IMR-90 (cell line): ENCODE measurements around the gene TTC28. TPM values are rescaled to one million over a fixed set of nuclear protein-coding genes. Genes with fewer than 3 reads are reported as not detected.

Experiments used
- ATAC-seq: fragments of 200-7000 bp; cut with Tn5 transposase; 2 replicates; pipeline ENCODE4 v1.9.1; 2020; ENCODE audit warnings: low read depth, mild to moderate bottlenecking, moderate library complexity
- BruUV-seq: library from RNA; stranded (reverse); fragments of 400-500 nt; replicated peaks from 2 replicates; lab custom pipeline; 2021; lab: Mats Ljungman, UMichigan
- CTCF ChIA-PET: fragments of 300-600 bp; formaldehyde crosslinking; extraction: SDS; loops from one replicate; lab custom pipeline; 2021; ENCODE audit warnings: antibody characterized with exemption; lab: Yijun Ruan, JAX
- POLR2A ChIA-PET: fragments of 300-600 bp; sonication (Branson Sonifier 250); formaldehyde crosslinking; loops from one replicate; lab custom pipeline; 2022; ENCODE audit warnings: antibody characterized with exemption; ENCODE audit not compliant: unreplicated experiment; lab: Charles Lee
- DNase-seq: peaks from one replicate; pipeline ENCODE4 v3.0.0; 2013
- H2AFZ ChIP-seq: replicated peaks from 2 replicates; pipeline ENCODE3; 2013; ENCODE audit warnings: low read length, mild to moderate bottlenecking; ENCODE audit not compliant: poor library complexity
- H2AK5ac ChIP-seq: 2 replicates; pipeline ENCODE4 v1.6.1; 2013; ENCODE audit warnings: low read depth, low read length, inconsistent platforms
- H2AK9ac ChIP-seq: replicated peaks from 2 replicates; pipeline ENCODE3; 2013; ENCODE audit warnings: mild to moderate bottlenecking, low read depth, low read length, moderate library complexity; ENCODE audit not compliant: poor library complexity
- H2BK120ac ChIP-seq: 2 replicates; pipeline ENCODE4 v1.6.1; 2013; ENCODE audit warnings: low read depth, low read length, inconsistent platforms
- H2BK15ac ChIP-seq: 3 replicates; pipeline ENCODE4 v1.6.1; 2013; ENCODE audit warnings: low read depth, low read length, inconsistent platforms
- H2BK20ac ChIP-seq: 2 replicates; pipeline ENCODE4 v1.6.1; 2013; ENCODE audit warnings: low read depth, mild to moderate bottlenecking, inconsistent platforms, low read length, moderate library complexity
- H2BK5ac ChIP-seq: 2 replicates; pipeline ENCODE4 v1.6.1; 2013; ENCODE audit warnings: mild to moderate bottlenecking, low read depth, low read length, inconsistent platforms; ENCODE audit not compliant: poor library complexity, severe bottlenecking
- H3K14ac ChIP-seq: replicated peaks from 2 replicates; pipeline ENCODE4 v1.6.1; 2013; ENCODE audit warnings: low read depth, low read length, inconsistent platforms
- H3K18ac ChIP-seq: 2 replicates; pipeline ENCODE4 v1.6.1; 2013; ENCODE audit warnings: low read depth, low read length, control low read depth
- H3K23ac ChIP-seq: 2 replicates; pipeline ENCODE4 v1.6.1; 2013; ENCODE audit warnings: low read depth, low read length, inconsistent platforms
- H3K27ac ChIP-seq: 2 replicates; pipeline ENCODE4 v1.5.1; 2013; ENCODE audit warnings: mild to moderate bottlenecking, control low read depth, low read length; ENCODE audit not compliant: insufficient read depth
- H3K27me3 ChIP-seq: 2 replicates; pipeline ENCODE4 v1.6.1; 2013; ENCODE audit warnings: low read length; ENCODE audit not compliant: control insufficient read depth, insufficient read depth
- H3K36me3 ChIP-seq: 2 replicates; pipeline ENCODE4 v1.6.1; 2013; ENCODE audit warnings: low read length, mixed read lengths; ENCODE audit not compliant: control insufficient read depth, insufficient read depth
- H3K4ac ChIP-seq: 2 replicates; pipeline ENCODE4 v1.6.1; 2013; ENCODE audit warnings: low read depth, low read length, inconsistent platforms
- H3K4me1 ChIP-seq: 2 replicates; pipeline ENCODE4 v1.6.1; 2013; ENCODE audit warnings: low read length, mixed read lengths; ENCODE audit not compliant: control insufficient read depth, insufficient read depth
- H3K4me2 ChIP-seq: 2 replicates; pipeline ENCODE4 v1.6.1; 2013; ENCODE audit warnings: low read depth, mild to moderate bottlenecking, control low read depth, low read length, moderate library complexity
- H3K4me3 ChIP-seq: 2 replicates; pipeline ENCODE4 v1.5.1; 2013; ENCODE audit warnings: low read depth, mild to moderate bottlenecking, control low read depth, low read length, moderate library complexity; ENCODE audit not compliant: insufficient read depth
- H3K56ac ChIP-seq: 2 replicates; pipeline ENCODE4 v1.6.1; 2013; ENCODE audit warnings: low read length, inconsistent platforms; ENCODE audit not compliant: insufficient read depth; ENCODE audit errors: extremely low read depth
- H3K79me1 ChIP-seq, 2 experiments: 2 replicates each; pipeline ENCODE4 v1.6.1; 2013; ENCODE audit warnings: low read length in 2 of 2, inconsistent platforms in 1 of 2, low read depth in 1 of 2
- H3K9ac ChIP-seq: 2 replicates; pipeline ENCODE4 v1.6.1; 2013; ENCODE audit warnings: low read depth, low read length, control low read depth
- H3K9me1 ChIP-seq: 2 replicates; pipeline ENCODE4 v1.6.1; 2013; ENCODE audit warnings: low read length, inconsistent platforms; ENCODE audit not compliant: insufficient read depth
- H3K9me3 ChIP-seq: 2 replicates; pipeline ENCODE4 v1.6.1; 2013; ENCODE audit warnings: low read length; ENCODE audit not compliant: control insufficient read depth, insufficient read depth
- H4K20me1 ChIP-seq: 2 replicates; pipeline ENCODE4 v1.6.1; 2013; ENCODE audit warnings: low read length, inconsistent platforms; ENCODE audit not compliant: insufficient read depth
- H4K5ac ChIP-seq: 2 replicates; pipeline ENCODE4 v1.6.1; 2013; ENCODE audit warnings: mild to moderate bottlenecking, low read depth, low read length, control low read depth
- H4K8ac ChIP-seq, 2 experiments: 2 replicates each; pipeline ENCODE4 v1.6.1; 2013; ENCODE audit warnings: low read depth in 2 of 2, low read length in 2 of 2, control low read depth in 1 of 2, inconsistent platforms in 1 of 2
- H4K91ac ChIP-seq: 2 replicates; pipeline ENCODE4 v1.6.1; 2013; ENCODE audit warnings: low read depth, low read length, inconsistent platforms; ENCODE audit not compliant: insufficient read depth
- BHLHE40 ChIP-seq: fragments of 150-350 bp; IDR thresholded peaks from 2 replicates; pipeline ENCODE4 v1.6.1; 2016; ENCODE audit warnings: mild to moderate bottlenecking, low read depth, low read length
- CEBPB ChIP-seq: IDR thresholded peaks from 2 replicates; pipeline ENCODE4 v1.6.1; 2012; ENCODE audit warnings: low read depth, low read length, improper control_type of control experiment
- MAFK ChIP-seq: IDR thresholded peaks from 2 replicates; pipeline ENCODE4 v1.6.1; 2012; ENCODE audit warnings: low read depth, low read length, improper control_type of control experiment
- MXI1 ChIP-seq: IDR thresholded peaks from 2 replicates; pipeline ENCODE4 v1.6.1; 2012; ENCODE audit warnings: low read depth, mild to moderate bottlenecking, low read length, moderate library complexity, borderline replicate concordance
- NFE2L2 ChIP-seq: fragments of 150-350 bp; IDR thresholded peaks from 2 replicates; pipeline ENCODE4 v1.6.1; 2016; ENCODE audit warnings: low read depth, mild to moderate bottlenecking, low read length
- RFX5 ChIP-seq: IDR thresholded peaks from 2 replicates; pipeline ENCODE4 v1.8.0; 2012; ENCODE audit warnings: low read depth, mild to moderate bottlenecking, low read length, moderate library complexity
- SMC3 ChIP-seq: fragments of 150-350 bp; IDR thresholded peaks from 2 replicates; pipeline ENCODE4 v1.6.1; 2016; ENCODE audit warnings: low read depth, mild to moderate bottlenecking, antibody characterized with exemption, low read length, moderate library complexity
- WGBS, 2 experiments: methylation state at CpG; one replicate each; pipeline versions ENCODE4 v1.1.5 to v1.1.7; 2013; ENCODE audit warnings: missing lambda C conversion rate in 2 of 2; ENCODE audit not compliant: insufficient read length in 1 of 2; ENCODE audit errors: extremely low coverage in 2 of 2; 5-methylcytosine and 5-hydroxymethylcytosine counted together
- dilution Hi-C: fragments of 300-500 bp; cut with HindIII; formaldehyde crosslinking; loops from one replicate; pipeline ENCODE4 v1.14.3; 2018; ENCODE audit warnings: low sequenced_read_pairs; ENCODE audit not compliant: unreplicated experiment
- in situ Hi-C: fragments of 300-500 bp; cut with MboI; formaldehyde crosslinking; loops from 3 replicates; pipeline ENCODE4 v1.14.3; 2019; ENCODE audit warnings: low sequenced_read_pairs, inconsistent platforms, mixed read lengths
- intact Hi-C: fragments of 100-400 bp; cut with micrococcal nuclease; formaldehyde crosslinking; loops from 2 replicates; pipeline ENCODE4 v1.10.0; 2022
- polyA plus RNA-seq, 3 experiments: library from polyadenylated mRNA; depleted of rRNA; stranded (reverse); fragments of >200 nt; gene quantifications; 2 replicates each; pipeline ENCODE4 v1.2.3, GENCODE V29; 2012; ENCODE audit warnings: low replicate concordance in 1 of 3
- total RNA-seq: library from RNA; depleted of rRNA; stranded (reverse); fragments of >200 nt; gene quantifications from 2 replicates; pipeline ENCODE4 v1.2.3, GENCODE V29; 2012

The TTC28 gene
- total and polyA plus RNA-seq, 2 of the 4 experiments (the other 2 are of a cell fraction): 5.6 to 13.3 TPM

- Histone ChIP-seq H2AFZ (no peak overlapping the region), H3K23ac (no peak overlapping the region), H4K20me1 (no peaks in the 10 kb centered on the region; the same call in 1 of the 2 replicates), H2BK15ac (peak overlapping the region; percentile 11; the same call in 1 of the 3 replicates), H2AK5ac (no peak overlapping the region), H3K56ac (peak overlapping the region; percentile 25; the same call in 1 of the 2 replicates), H3K4me2 (peak overlapping the region; percentile 72; the same call in 1 of the 2 replicates), H3K27me3 (no peaks in the 10 kb centered on the region), H3K36me3 (no peaks in the 10 kb centered on the region), H4K5ac (no peak overlapping the region), H2AK9ac (no peak overlapping the region), H3K18ac (peak overlapping the region; percentile 33; the same call in 1 of the 2 replicates), H2BK20ac (peak overlapping the region; percentile 40), H3K79me1 (peaks cover 0 to 6% of the 10 kb centered on the region in 2 experiments; a peak in 1 of 4 replicates), H3K4me1 (peaks cover 11% of the 10 kb centered on the region), H3K14ac (peak overlapping the region; percentile 27; the same call in 1 of the 2 replicates), H4K91ac (no peak overlapping the region), H3K9ac (no peak overlapping the region; the same call in 1 of the 2 replicates), H4K8ac (peak overlapping the region in 1 of 2 experiments; percentile 21; a peak in 1 of 4 replicates), H3K9me1 (no peaks in the 10 kb centered on the region), H3K27ac (no peak overlapping the region), H2BK5ac (peak overlapping the region; percentile 72), H2BK120ac (no peak overlapping the region; the same call in 1 of the 2 replicates), H3K9me3 (no peaks in the 10 kb centered on the region), H3K4me3 (no peak overlapping the region), H3K4ac (peak overlapping the region; percentile 4; the same call in 1 of the 2 replicates)
- intact Hi-C loops (loop anchor here (2.0 kb wide), 1 partner anchor 213 kb away; no protein-coding TSS in a partner anchor), dilution Hi-C loops (no loop called here), in situ Hi-C loops (no loop called here)
- whole genome bisulfite sequencing, 2 experiments: no CpG with 5 or more reads among the region's 3 CpGs
- ATAC-seq: peak; percentile 84
- peak; percentile 62 for DNase-seq
- POLR2A ChIA-PET: no interaction called here
- TF ChIP-seq NFE2L2 (no peak), SMC3 (no peak), CEBPB (no peak), BHLHE40 (no peak), MXI1 (no peak), MAFK (no peak), RFX5 (no peak)
- BruUV-seq: no TSS peak
- CTCF ChIA-PET: interaction anchor here (0.5 kb wide), 1 partner anchor 25 kb away, joined by 9 read pairs; no protein-coding TSS in a partner anchor
These were observed 449.8 kb downstream of the TTC28 start for GRCh38 chr22:28229566-28230485.
